OCI-LY1 (cell line): ENCODE measurements around the gene CTIF.

Experiments used
- CTCF ChIP-seq: fragments of 200-600 bp; sonication (generic), shearing (Covaris generic); IDR thresholded peaks from 2 replicates; pipeline ENCODE4 v1.5.1; 2017; ENCODE audit warnings: mild to moderate bottlenecking, antibody characterized with exemption, low read length, moderate library complexity, mixed read lengths
- EZH2 ChIP-seq: fragments of 200-600 bp; sonication (generic), shearing (Covaris generic); IDR thresholded peaks from 2 replicates; pipeline ENCODE4 v1.8.0; 2017; ENCODE audit warnings: borderline replicate concordance, mixed run types, mild to moderate bottlenecking, antibody characterized with exemption, low read length, moderate library complexity, mixed read lengths

- no peak for TF ChIP-seq CTCF
- no peak for TF ChIP-seq EZH2
Measured at GRCh38 chr18:48694295-48694694, 155.5 kb downstream of the CTIF start.
